Adipose tissue (tissue), 3 donors: ENCODE results near the gene NPAT. TPM values are rescaled to one million over a fixed set of nuclear protein-coding genes. Genes with fewer than 3 reads are reported as not detected.
"Not testable (repeated sequence)": the region's sequence is repeated elsewhere in the genome, so short reads cannot be mapped to it uniquely, and the experiment has no call there.

ENCODE experiments used
- H3K27ac ChIP-seq: one replicate; pipeline ENCODE4 v1.5.1; 2013; ENCODE audit warnings: low read depth, low read length
- WGBS, 3 donors: extraction: QIAGEN DNeasy Blood & Tissue Kit; methylation state at CpG; one replicate each; pipeline ENCODE4 v1.1.7; 2013; 5-methylcytosine and 5-hydroxymethylcytosine counted together
- polyA plus RNA-seq, 3 donors: library from polyadenylated mRNA; stranded (reverse); fragments of 200-250 nt; gene quantifications; one replicate each; pipeline ENCODE4 v1.2.3, GENCODE V29; 2013
- donor health status: healthy with polysubstance abuse.
- donor health status: Bipolar disorder and iron deficiency.
- donor health status: healthy.

NPAT gene
- polyA plus RNA-seq, 3 donors: 1.7 to 2.9 (median 2.5) TPM

- 56 to 65% (median 65%) methylated on average over 7 of the region's 7 CpGs for WGBS, 3 donors
- H3K27ac ChIP-seq: not testable (repeated sequence)
These were observed 101.5 kb downstream of the NPAT start for GRCh38 chr11:108120936-108121273.

GRCh38 chr11:108117746-108118371, 104.6 kb downstream of the NPAT start:
- no peak overlapping the region for H3K27ac ChIP-seq

- WGBS, 3 donors: 33 to 40% (median 33%) methylated on average over 5 of the region's 5 CpGs
- H3K27ac ChIP-seq: no peak overlapping the region
These were observed 106.8 kb downstream of the NPAT start for GRCh38 chr11:108115500-108116140.

- no peak overlapping the region for H3K27ac ChIP-seq
- WGBS, 3 donors: 88 to 95% (median 91%) methylated on average over 2 of the region's 2 CpGs
These were observed 110.4 kb downstream of the NPAT start for GRCh38 chr11:108112057-108112456.

- WGBS, 3 donors: 94 to 98% (median 95%) methylated on average over 4 of the region's 4 CpGs
- H3K27ac ChIP-seq: no peak overlapping the region
These were observed 111.3 kb downstream of the NPAT start for GRCh38 chr11:108111126-108111525.

Other genes with a start within 250 kb of the NPAT start
- gene CUL5, start 213.7 kb downstream of the NPAT start, polyA plus RNA-seq: 1 to 10 TPM; 3.9 to 9.6 (median 6.5) TPM
- gene ACAT1, start 101.1 kb downstream of the NPAT start, polyA plus RNA-seq: 100 to 1,000 TPM in 1 of 3 donors, 10 to 100 TPM in 2; 75.8 to 144 (median 95.4) TPM
- 10 to 100 TPM in 1 of 3 donors, 1 to 10 TPM in 2; 9.6 to 22.0 (median 9.9) TPM for gene ATM, start 429 bp upstream of the NPAT start, polyA plus RNA-seq
- under 1 TPM; 0.33 to 0.64 (median 0.56) TPM for gene C11orf65, start 244.9 kb upstream of the NPAT start, polyA plus RNA-seq